ENCODE data around the gene CCDC83.

GRCh38 chr11:85950317-85951048 lies 95.3 kb downstream of the CCDC83 start:
- TF ChIP-seq GATA3 (IDR thresholded peaks at IDR 0.05; ENCODE audit: low read depth, low read length): no peak
- no peak for TF ChIP-seq GATA2 (IDR thresholded peaks at IDR 0.05; ENCODE audit: low read depth, low read length)
